ENCODE results near the gene NEGR1.

DNA sequence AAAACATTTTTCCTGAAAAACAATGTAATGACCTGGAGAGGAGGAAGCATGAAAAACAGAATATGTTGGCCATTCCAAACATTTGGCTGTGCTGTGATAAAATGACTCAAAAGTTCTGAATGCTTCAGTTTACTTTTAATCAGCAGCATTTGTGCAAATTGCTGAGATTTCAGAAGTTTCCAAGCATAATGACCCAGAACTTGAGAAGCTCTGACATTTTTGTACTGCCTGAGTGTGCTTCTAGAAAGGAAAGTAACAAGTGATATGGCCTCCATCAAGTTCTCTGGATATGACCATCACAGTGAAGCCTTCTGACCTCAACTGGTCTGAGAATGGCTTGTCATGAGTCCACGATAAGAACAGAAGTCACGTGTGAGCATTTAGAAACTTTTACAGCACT is 918.1 kb downstream of the NEGR1 start:
- TF ChIP-seq, protein P1, sequence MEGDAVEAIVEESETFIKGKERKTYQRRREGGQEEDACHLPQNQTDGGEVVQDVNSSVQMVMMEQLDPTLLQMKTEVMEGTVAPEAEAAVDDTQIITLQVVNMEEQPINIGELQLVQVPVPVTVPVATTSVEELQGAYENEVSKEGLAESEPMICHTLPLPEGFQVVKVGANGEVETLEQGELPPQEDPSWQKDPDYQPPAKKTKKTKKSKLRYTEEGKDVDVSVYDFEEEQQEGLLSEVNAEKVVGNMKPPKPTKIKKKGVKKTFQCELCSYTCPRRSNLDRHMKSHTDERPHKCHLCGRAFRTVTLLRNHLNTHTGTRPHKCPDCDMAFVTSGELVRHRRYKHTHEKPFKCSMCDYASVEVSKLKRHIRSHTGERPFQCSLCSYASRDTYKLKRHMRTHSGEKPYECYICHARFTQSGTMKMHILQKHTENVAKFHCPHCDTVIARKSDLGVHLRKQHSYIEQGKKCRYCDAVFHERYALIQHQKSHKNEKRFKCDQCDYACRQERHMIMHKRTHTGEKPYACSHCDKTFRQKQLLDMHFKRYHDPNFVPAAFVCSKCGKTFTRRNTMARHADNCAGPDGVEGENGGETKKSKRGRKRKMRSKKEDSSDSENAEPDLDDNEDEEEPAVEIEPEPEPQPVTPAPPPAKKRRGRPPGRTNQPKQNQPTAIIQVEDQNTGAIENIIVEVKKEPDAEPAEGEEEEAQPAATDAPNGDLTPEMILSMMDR (IDR thresholded peaks at IDR 0.05): no peak
- TF ChIP-seq EP300 (IDR thresholded peaks at IDR 0.05) (no peak), POLR2AphosphoS5 (IDR thresholded peaks at IDR 0.05) (no peak), POLR2A (IDR thresholded peaks at IDR 0.05; ENCODE audit: low read depth) (no peak)
